ENCODE measurements around the gene ABHD2.
"Not testable (repeated sequence)": the region's sequence is repeated elsewhere in the genome, so short reads cannot be mapped to it uniquely, and the experiment has no call there.

Gene ABHD2

DNA sequence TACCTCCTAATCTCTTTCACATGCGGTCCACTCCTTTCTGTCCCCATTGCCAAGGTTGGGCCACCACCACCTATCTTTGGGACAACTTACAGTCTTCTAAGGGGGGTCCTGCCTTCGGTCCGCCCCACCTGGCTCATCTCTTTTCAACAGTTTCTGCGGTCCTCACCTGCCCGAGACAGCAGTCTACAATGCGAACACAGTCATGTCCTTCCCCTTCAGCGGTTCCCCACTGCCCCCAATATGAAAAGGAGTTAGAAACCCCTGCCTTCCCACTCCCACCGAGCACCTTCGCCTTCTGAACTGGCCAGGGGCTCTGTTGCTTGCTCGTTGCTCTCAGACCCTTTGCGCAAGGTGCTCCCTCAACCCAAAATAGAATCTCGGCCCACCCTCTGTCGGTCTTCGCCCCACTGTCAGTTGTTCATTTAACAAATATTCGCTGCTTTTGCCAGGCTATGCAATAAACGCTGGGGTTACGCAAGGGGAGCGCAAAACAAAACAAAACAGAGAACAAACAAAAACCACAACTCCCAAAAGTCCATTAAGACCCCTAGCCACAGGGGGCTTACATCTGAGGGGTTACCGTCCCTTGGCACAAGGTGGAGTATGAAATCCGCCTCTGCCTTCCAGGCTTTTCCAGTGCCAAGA, 154.9 kb downstream of the ABHD2 start:
- DNase-seq = peak; percentile 34

DNA sequence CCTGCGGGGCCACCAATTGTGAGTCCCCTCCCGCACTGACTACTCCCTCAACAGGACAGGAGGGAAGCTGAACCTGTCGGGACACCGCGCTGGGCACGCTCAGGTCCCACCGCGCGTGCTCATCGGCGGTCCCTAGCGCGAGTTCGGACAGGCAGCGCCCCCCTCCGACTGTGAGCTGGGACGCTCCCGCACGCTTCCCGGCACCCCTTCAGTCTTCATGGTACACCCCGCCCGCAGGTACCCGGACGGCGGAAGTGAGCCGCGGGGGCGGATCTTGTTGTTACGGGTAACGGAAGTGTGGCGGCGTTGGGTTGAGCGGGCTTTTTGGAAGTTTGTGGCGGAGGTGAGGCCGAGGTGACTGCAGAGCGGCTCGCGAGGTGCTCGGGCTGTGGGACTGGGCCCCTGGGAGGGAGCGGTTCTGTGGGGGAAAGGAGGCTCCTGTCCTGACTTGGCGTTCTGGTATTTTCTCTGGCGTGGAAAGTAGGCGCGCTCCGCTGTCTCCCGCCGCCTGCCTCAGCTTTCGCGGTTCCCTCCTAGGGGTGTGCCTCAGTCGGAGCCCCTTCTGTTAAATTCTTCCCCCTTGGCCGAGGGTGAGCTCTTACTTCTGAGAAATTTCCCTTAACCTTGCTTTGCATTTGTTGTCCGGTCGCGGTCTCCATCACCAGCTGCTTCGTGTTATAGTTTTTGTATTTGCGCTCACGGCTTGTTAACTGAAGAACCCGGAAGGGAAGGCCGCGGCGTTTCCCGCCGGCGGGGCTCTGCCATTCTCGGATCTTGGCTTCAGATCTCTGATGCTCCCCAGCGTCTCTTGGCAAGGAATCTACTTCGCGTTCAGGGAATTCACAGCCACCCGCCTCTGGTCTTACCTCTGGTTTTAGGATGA, 155.7 kb downstream of the ABHD2 start, which contains the start of gene FANCI:
FANCI (plus strand) TSS at position 289 of the 883 bp plus-strand sequence. CDS start 3,669 bp downstream, outside the sequence.
- DNase-seq = peak; percentile 97

DNA sequence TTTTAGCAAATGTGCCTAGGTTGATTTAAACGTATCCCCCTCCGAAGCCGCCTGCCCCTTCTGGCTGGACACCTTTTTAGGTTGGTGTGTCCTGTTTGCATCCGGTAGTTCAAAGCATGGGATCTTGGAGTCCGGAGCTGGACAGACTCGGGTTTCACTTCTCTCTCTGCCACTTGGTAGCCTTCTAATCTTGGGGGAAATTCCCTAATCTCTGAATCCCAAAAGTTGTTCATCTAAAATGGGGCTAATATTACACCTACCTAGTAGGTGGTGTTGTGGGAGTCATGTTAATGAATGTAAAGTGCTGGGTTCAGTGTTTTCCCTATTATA, 156.3 kb downstream of the ABHD2 start:
- no peak for DNase-seq

DNA sequence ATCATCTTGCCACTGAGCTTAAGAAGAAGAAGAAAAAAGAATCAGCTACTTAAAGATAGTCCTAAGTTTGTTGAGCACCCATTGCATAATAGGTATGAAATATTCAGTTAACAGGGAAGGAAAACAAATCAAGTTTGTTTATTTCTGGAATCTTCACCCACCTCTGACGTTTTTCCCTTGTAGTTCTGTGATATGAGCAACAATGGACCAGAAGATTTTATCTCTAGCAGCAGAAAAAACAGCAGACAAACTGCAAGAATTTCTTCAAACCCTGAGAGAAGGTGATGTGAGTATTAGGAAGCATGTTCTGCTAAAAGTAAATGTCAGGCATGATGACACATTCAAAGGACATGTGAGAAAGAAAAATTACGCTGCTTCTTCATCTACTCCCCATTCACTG, 159.2 kb downstream of the ABHD2 start:
- DNase-seq = no peak

DNA sequence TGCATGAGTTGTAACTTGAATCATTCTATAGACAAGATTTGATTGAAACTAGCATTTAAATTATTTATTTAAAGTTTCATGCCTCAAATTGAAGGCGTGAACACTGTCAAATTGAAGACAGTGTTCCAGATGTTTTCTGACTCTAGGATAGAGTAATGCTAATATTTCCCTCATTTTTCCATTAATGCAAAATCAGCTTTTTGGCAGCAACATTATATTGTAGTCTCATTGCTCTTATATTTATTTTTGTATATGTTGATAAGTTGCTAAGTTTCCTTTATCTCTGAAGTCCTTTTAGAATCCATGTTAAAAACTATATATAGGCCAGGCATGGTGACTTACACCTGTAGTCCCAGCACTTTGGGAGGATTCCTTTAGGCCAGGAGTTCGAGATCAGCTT, 160.3 kb downstream of the ABHD2 start:
- DNase-seq = no peak

DNA sequence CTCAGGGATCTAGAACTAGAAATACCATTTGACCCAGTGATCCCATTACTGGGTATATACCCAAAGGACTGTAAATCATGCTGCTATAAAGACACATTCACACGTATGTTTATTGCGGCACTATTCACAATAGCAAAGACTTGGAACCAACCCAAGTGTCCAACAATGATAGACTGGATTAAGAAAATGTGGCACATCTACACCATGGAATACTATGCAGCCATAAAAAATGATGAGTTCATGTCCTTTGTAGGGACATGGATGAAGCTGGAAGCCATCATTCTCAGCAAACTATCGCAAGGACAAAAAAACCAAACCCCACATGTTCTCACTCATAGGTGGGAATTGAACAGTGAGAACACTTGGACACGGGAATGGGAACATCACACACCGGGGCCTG, 161.9 kb downstream of the ABHD2 start:
- not testable (repeated sequence) for DNase-seq

Data from activated CD4-positive, CD25-positive, alpha-beta regulatory T cell treated with anti-CD3 and anti-CD28 coated beads, Interleukin-2, amount 50 U/mL, for 72 hours (primary cell).